ENCODE data around the gene GFRA1. TPM values are rescaled to one million over a fixed set of nuclear protein-coding genes. Genes with fewer than 3 reads are reported as not detected.

The GFRA1 gene
- total RNA-seq, 3 donors from 2014 or later = 0.03 to 0.11 (median 0.08) TPM

GRCh38 chr10:116136261-116136660, 136.7 kb downstream of the GFRA1 start:
- H3K4me1 Mint-ChIP-seq (ENCODE audit: low read depth) = no peaks in the 10 kb centered on the region
- H3K9me3 Mint-ChIP-seq = no peaks in the 10 kb centered on the region
- ATAC-seq = no peak
- no peaks in the 10 kb centered on the region for H3K36me3 Mint-ChIP-seq (ENCODE audit: insufficient read depth)
- H3K4me3 Mint-ChIP-seq = no peak overlapping the region
- H3K27me3 Mint-ChIP-seq (ENCODE audit: low read depth) = no peaks in the 10 kb centered on the region
- DNase-seq = no peak

GRCh38 chr10:116134322-116134721, 138.7 kb downstream of the GFRA1 start:
- DNase-seq (no peak), ATAC-seq (no peak)
- Mint-ChIP-seq H3K27me3 (ENCODE audit: low read depth) (no peaks in the 10 kb centered on the region), H3K9me3 (no peaks in the 10 kb centered on the region), H3K36me3 (ENCODE audit: insufficient read depth) (no peaks in the 10 kb centered on the region), H3K4me1 (ENCODE audit: low read depth) (no peaks in the 10 kb centered on the region), H3K4me3 (no peak overlapping the region)

DNA sequence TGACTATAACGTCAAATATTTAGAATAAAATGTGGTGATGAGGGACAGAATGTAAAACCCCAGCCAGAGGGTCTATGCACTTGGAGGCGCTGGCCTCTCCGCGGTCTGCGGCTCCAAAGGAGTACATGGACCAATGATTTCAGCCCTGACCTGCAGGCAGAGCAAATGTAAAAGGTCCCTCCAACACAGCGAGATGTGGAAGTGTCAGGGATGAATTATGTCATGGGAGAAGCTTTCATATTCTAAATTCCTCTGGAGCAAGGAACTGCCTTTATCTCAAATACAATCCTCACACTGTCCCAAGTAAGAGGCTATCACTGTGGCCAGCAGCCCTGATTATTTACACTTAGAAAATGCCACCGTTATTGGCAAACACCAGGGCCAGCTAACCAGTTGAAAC, 139.4 kb downstream of the GFRA1 start:
- no peaks in the 10 kb centered on the region for H3K4me1 Mint-ChIP-seq (ENCODE audit: low read depth)
- no peak for ATAC-seq
- H3K4me3 Mint-ChIP-seq = no peak overlapping the region
- H3K9me3 Mint-ChIP-seq = no peaks in the 10 kb centered on the region
- H3K36me3 Mint-ChIP-seq (ENCODE audit: insufficient read depth) = no peaks in the 10 kb centered on the region
- DNase-seq = no peak
- H3K27me3 Mint-ChIP-seq (ENCODE audit: low read depth) = no peaks in the 10 kb centered on the region

DNA sequence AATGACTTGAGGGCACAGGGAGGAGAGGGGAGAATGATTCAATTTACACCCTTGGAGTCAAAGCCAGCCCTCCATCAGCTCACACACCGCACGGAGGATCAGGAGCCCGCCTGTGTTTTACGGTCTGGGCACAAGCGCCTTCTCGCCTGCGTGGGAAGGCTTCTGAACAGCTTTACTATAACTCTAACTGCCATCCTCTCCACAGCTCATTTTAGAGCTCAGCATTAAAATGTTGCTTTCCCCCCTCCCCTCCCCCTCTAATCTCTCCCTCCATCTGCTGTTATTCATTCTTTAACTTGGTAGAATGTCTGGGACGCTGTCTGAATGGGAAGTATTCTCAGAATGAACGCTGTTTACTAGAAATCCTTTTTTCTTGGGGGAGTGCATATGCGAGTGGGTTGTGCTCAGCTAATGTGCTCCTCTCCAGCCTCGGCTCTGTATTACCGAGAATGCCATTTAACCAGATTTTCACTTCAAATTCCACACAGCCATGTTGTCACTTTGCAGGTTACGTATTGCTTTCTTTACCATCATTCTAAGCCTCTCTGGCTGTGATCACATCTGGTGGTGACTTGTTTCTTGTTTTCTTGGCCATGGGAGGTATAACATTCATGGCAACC, 140.1 kb downstream of the GFRA1 start:
- Mint-ChIP-seq H3K36me3 (ENCODE audit: insufficient read depth) (no peaks in the 10 kb centered on the region), H3K9me3 (no peaks in the 10 kb centered on the region), H3K4me1 (ENCODE audit: low read depth) (no peaks in the 10 kb centered on the region), H3K27me3 (ENCODE audit: low read depth) (no peaks in the 10 kb centered on the region), H3K4me3 (no peak overlapping the region)
- ATAC-seq (no peak), DNase-seq (no peak)

GRCh38 chr10:116130006-116130405, 143.0 kb downstream of the GFRA1 start:
- H3K9me3 Mint-ChIP-seq = no peaks in the 10 kb centered on the region
- no peaks in the 10 kb centered on the region for H3K4me1 Mint-ChIP-seq (ENCODE audit: low read depth)
- ATAC-seq = no peak
- no peaks in the 10 kb centered on the region for H3K27me3 Mint-ChIP-seq (ENCODE audit: low read depth)
- no peak for DNase-seq
- H3K36me3 Mint-ChIP-seq (ENCODE audit: insufficient read depth) = no peaks in the 10 kb centered on the region
- no peak overlapping the region for H3K4me3 Mint-ChIP-seq

GRCh38 chr10:116126954-116127695, 145.9 kb downstream of the GFRA1 start:
- DNase-seq (no peak), ATAC-seq (no peak)
- Mint-ChIP-seq H3K36me3 (ENCODE audit: insufficient read depth) (no peaks in the 10 kb centered on the region), H3K9me3 (no peaks in the 10 kb centered on the region), H3K27me3 (ENCODE audit: low read depth) (no peaks in the 10 kb centered on the region), H3K4me3 (no peak overlapping the region), H3K4me1 (ENCODE audit: low read depth) (no peaks in the 10 kb centered on the region)

- no peak for ATAC-seq
- H3K4me1 Mint-ChIP-seq (ENCODE audit: low read depth) = no peaks in the 10 kb centered on the region
- H3K27me3 Mint-ChIP-seq (ENCODE audit: low read depth) = no peaks in the 10 kb centered on the region
- H3K9me3 Mint-ChIP-seq = no peaks in the 10 kb centered on the region
- DNase-seq = no peak
- H3K36me3 Mint-ChIP-seq (ENCODE audit: insufficient read depth) = no peaks in the 10 kb centered on the region
- H3K4me3 Mint-ChIP-seq = no peak overlapping the region
Observed at GRCh38 chr10:116126239-116126638, 146.8 kb downstream of the GFRA1 start.

DNA sequence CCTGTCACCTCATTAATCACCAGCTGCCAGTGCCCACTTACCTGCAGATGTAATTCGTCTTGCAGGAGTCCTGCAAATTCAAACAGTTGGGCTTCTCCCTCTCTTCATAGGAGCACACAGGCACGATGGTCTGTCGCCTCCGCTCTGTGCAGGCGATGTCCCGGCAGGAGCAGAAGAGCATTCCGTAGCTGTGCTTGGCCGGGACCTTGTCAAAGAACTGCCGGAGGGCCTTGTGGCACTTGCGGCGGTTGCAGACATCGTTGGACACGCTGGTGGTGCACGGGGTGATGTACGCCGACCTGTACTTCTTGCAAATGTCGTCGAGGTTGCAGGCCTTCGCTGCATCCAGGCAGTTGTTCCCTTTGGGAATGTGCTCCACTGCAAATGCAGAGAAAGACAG, 147.8 kb downstream of the GFRA1 start:
- Mint-ChIP-seq H3K27me3 (ENCODE audit: low read depth) (no peaks in the 10 kb centered on the region), H3K9me3 (no peaks in the 10 kb centered on the region), H3K36me3 (ENCODE audit: insufficient read depth) (no peaks in the 10 kb centered on the region), H3K4me3 (no peak overlapping the region), H3K4me1 (ENCODE audit: low read depth) (no peaks in the 10 kb centered on the region)
- DNase-seq (no peak), ATAC-seq (no peak)

DNA sequence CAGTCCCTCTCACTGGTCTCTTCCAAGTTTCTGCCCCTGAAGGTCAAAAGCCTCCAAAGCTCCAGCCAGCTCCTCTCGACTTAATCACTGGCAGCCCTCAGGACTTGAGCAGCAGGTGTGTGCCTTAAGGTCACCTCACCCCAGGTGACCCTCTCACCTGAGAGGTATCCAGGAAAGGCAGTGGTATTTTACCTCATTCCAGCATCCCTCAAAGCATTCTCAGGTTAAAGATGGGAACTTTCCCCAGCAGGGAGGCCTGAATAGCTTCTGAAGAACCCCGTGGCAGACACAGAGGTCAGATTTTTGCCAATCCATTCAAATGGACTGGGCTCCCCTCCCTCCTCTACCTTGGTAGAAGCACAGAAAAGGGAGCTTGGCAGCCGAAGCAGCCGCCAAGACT, 148.2 kb downstream of the GFRA1 start:
- ATAC-seq = no peak
- Mint-ChIP-seq H3K27me3 (ENCODE audit: low read depth) (no peaks in the 10 kb centered on the region), H3K4me1 (ENCODE audit: low read depth) (no peaks in the 10 kb centered on the region), H3K36me3 (ENCODE audit: insufficient read depth) (no peaks in the 10 kb centered on the region), H3K9me3 (no peaks in the 10 kb centered on the region), H3K4me3 (no peak overlapping the region)
- DNase-seq = no peak

DNA sequence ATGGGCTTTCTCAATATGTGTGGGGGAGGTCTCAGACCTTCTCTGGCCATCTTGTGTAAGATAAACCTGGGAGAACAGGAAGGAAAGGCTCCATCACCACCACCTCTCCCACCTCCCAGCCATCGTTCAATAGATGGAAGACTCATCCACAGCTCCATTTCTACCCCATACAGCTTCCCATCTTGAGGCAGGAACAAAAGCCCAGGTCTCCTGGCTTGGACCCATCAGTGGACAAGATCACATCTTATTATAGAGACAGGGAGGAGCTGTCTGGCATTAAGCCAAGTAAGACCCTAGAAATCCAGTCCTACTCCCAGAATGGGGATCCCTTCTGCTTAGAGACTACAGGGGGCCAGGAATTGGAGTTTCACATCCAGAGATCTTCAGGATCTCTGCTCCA, 150.3 kb downstream of the GFRA1 start:
- Mint-ChIP-seq H3K27me3 (ENCODE audit: low read depth) (no peaks in the 10 kb centered on the region), H3K4me1 (ENCODE audit: low read depth) (no peaks in the 10 kb centered on the region), H3K9me3 (no peaks in the 10 kb centered on the region), H3K4me3 (no peak overlapping the region), H3K36me3 (ENCODE audit: insufficient read depth) (no peaks in the 10 kb centered on the region)
- ATAC-seq = no peak
- no peak for DNase-seq

- H3K4me1 Mint-ChIP-seq (ENCODE audit: low read depth) = no peaks in the 10 kb centered on the region
- DNase-seq (no peak), ATAC-seq (no peak)
- no peaks in the 10 kb centered on the region for H3K27me3 Mint-ChIP-seq (ENCODE audit: low read depth)
- no peaks in the 10 kb centered on the region for H3K9me3 Mint-ChIP-seq
- no peak overlapping the region for H3K4me3 Mint-ChIP-seq
- no peaks in the 10 kb centered on the region for H3K36me3 Mint-ChIP-seq (ENCODE audit: insufficient read depth)
Observed at GRCh38 chr10:116121640-116122525, 151.1 kb downstream of the GFRA1 start.

DNA sequence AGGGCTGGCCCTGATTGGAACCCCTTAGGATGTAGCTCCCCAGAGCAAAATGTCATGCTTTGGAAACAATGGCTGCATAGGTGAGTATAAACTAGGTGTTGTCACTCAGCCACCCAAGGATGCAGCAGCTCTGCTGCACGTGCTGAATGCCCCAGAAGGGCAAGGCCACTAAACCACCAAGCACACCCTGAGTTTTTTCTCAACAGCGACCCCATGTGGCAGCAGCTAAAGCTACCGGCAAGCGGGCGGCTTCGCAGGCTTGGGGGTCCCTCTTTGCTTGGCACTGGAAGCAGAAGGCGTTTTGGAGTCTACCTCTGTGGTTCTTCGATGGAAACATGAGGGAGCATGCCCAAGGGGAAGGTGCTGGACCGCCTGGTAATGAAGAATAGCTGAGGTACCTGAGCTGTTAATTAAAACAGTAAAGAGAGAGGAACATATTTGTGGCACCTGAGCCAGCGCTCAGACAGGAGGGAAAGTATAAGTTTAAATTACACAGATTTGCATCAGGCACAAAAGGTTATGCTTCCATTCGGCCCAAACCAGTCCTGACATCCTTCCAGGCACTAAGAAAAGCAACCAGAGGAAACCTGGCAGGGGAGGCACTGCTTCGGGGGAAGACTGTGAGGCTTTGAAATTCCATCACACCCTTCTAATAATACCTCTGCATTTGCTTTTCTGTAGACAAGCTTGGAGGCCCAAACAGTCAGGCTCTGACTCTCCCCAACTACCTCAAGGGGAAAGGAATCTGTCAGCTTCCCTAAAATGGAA, 152.1 kb downstream of the GFRA1 start:
- DNase-seq (no peak), ATAC-seq (no peak)
- no peaks in the 10 kb centered on the region for H3K36me3 Mint-ChIP-seq (ENCODE audit: insufficient read depth)
- no peaks in the 10 kb centered on the region for H3K4me1 Mint-ChIP-seq (ENCODE audit: low read depth)
- no peaks in the 10 kb centered on the region for H3K9me3 Mint-ChIP-seq
- H3K4me3 Mint-ChIP-seq = no peak overlapping the region
- H3K27me3 Mint-ChIP-seq (ENCODE audit: low read depth) = no peaks in the 10 kb centered on the region

DNA sequence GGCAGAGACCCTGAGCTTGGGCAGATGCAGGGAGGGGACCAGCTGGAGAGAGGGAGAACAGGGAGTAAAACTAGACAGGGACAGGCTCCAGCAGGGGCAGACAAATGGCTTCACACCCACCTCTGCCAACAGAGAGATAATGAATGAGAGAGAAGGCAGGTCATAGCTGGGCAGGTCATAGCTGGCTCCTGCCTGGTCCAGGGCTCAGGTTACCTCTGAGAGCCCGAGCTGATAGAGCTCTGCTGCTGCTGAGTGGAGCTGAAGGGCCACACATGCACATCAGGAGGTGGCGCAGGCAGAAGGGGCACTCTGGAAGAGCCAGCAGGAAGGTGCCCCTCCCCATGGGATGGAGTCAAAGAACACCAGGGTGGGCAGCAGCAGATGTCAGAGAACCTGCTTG, 154.2 kb downstream of the GFRA1 start:
- Mint-ChIP-seq H3K9me3 (no peaks in the 10 kb centered on the region), H3K27me3 (ENCODE audit: low read depth) (no peaks in the 10 kb centered on the region), H3K36me3 (ENCODE audit: insufficient read depth) (no peaks in the 10 kb centered on the region), H3K4me3 (no peak overlapping the region), H3K4me1 (ENCODE audit: low read depth) (no peaks in the 10 kb centered on the region)
- DNase-seq = no peak
- no peak for ATAC-seq

- no peak for DNase-seq
- no peaks in the 10 kb centered on the region for H3K36me3 Mint-ChIP-seq (ENCODE audit: insufficient read depth)
- ATAC-seq = no peak
- H3K4me3 Mint-ChIP-seq = no peak overlapping the region
- H3K4me1 Mint-ChIP-seq (ENCODE audit: low read depth) = no peaks in the 10 kb centered on the region
- H3K9me3 Mint-ChIP-seq = no peaks in the 10 kb centered on the region
- no peaks in the 10 kb centered on the region for H3K27me3 Mint-ChIP-seq (ENCODE audit: low read depth)
Observed at GRCh38 chr10:116115797-116116196, 157.2 kb downstream of the GFRA1 start.

All from activated T-cell treated with anti-CD3 and anti-CD28 coated beads, Interleukin-2, amount 50 U/mL, for 4 hours (primary cell).